ENCODE results near the gene CDH24. TPM values are rescaled to one million over a fixed set of nuclear protein-coding genes. Genes with fewer than 3 reads are reported as not detected.

The CDH24 gene
- total RNA-seq, 4 donors from 2014 or later: 3.0 to 4.9 (median 3.9) TPM

DNA sequence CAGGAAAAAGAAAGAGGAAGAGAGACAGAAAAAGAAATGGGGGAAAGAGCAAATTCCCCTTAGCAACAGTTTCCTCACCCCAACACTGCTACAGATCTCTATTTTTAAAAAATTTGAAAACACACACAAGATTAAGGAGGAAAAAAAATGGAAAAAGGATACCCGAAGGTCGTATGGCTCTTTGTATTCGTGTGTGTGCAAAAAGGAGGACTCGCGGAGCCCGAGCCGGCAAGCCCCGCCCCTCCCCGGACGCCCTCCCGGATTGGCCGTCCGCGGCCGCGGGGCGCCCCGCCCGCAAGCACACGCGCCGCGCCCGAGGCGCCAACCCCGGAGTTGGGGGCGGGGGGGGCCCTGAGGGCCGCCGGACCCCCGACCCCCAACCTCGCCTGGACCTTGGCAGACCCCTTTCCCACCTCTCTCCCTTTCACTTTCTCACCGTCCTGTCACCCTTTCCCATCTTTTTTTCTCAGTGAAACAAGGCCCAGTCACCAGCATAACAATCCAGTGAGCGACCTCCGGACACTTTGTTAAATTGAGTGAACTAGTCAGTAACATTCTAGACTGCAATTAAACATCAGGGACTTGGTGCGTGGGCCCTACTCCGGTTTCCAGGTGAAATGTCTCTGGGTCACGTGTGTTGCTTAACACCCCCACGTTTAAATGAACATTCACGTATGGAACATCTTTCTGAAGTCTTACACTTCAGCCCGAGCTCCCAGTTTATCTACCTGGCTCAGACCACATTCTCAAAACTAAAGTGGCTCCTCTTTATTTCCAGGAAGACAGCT is 47.2 kb downstream of the CDH24 start, which contains the start of gene C14orf93:
TSS of gene C14orf93 (minus strand) at position 205 of the 788 bp plus-strand sequence. CDS start 11,120 bp downstream, outside the sequence.
- no peak for TF ChIP-seq POLR2A (IDR thresholded peaks at IDR 0.05)
- TF ChIP-seq, protein P1, sequence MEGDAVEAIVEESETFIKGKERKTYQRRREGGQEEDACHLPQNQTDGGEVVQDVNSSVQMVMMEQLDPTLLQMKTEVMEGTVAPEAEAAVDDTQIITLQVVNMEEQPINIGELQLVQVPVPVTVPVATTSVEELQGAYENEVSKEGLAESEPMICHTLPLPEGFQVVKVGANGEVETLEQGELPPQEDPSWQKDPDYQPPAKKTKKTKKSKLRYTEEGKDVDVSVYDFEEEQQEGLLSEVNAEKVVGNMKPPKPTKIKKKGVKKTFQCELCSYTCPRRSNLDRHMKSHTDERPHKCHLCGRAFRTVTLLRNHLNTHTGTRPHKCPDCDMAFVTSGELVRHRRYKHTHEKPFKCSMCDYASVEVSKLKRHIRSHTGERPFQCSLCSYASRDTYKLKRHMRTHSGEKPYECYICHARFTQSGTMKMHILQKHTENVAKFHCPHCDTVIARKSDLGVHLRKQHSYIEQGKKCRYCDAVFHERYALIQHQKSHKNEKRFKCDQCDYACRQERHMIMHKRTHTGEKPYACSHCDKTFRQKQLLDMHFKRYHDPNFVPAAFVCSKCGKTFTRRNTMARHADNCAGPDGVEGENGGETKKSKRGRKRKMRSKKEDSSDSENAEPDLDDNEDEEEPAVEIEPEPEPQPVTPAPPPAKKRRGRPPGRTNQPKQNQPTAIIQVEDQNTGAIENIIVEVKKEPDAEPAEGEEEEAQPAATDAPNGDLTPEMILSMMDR (IDR thresholded peaks at IDR 0.05): no peak
- WGBS, 2 donors: 1 to 2% methylated on average over 40 of the region's 40 CpGs
- intact Hi-C loops (cut with DNase I; ENCODE audit: low total_unique reads): no loop called here
- peak within 1 kb of the TSS; percentile 28 for H3K4me3 ChIP-seq (ENCODE audit: low read depth, poor library complexity, severe bottlenecking)
- DNase-seq (ENCODE audit: low spot score in 2 of 2): peak; percentile 71 to 97

DNA sequence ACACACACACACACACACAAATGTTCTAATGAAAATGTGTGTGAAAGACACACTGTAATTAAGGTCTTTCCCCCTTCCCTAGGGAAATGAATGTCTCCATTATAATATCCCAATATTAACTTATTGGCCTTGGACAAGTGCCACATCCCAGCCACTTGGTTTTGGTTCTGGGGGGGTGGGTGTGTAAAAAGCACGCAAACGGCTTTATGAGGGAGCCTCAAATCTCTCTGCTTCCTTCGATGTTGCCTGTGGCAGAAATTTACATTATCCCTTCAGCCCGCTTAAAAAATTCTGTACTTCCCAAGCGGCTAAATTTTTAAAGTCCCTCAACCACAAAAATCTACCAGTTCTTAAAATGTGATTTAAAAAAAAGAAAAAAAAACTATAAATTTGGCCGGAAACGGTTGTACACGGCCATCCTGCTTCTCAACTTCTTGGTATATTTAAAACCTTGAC is 47.8 kb downstream of the CDH24 start:
- H3K4me3 ChIP-seq (ENCODE audit: low read depth, poor library complexity, severe bottlenecking): peak overlapping the region; percentile 28
- TF ChIP-seq, protein P1 (IDR thresholded peaks at IDR 0.05): no peak
- no peak for TF ChIP-seq POLR2A (IDR thresholded peaks at IDR 0.05)
- peak in 1 of 2 donors; percentile 23 for DNase-seq (ENCODE audit: low spot score in 2 of 2)
- intact Hi-C loops (cut with DNase I; ENCODE audit: low total_unique reads): no loop called here
- WGBS, 2 donors: 4 to 5% methylated on average over 8 of the region's 8 CpGs

DNA sequence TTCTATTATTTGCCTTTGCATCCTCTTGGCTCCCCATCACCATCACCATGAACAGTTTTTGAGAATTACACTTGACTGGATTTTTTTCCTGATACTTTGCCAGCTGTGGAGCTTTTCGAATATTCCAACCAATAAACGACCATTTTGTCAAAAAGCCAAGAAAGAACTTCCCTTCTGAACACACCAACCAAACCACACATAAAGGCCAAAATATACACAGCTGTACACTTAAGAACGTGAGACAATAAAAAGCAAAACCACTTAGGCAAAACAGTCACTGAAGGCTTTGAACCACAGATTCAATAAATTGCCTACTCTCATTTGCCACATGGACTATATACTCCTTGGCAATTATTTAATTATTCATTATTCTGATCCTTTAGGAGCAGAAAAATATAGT is 48.5 kb downstream of the CDH24 start:
- H3K4me3 ChIP-seq (ENCODE audit: low read depth, poor library complexity, severe bottlenecking): no peak overlapping the region
- intact Hi-C loops (cut with DNase I; ENCODE audit: low total_unique reads): no loop called here
- TF ChIP-seq POLR2A (IDR thresholded peaks at IDR 0.05): no peak
- TF ChIP-seq, protein P1 (IDR thresholded peaks at IDR 0.05): no peak
- WGBS, 2 donors: 24 to 25% methylated on average over 3 of the region's 3 CpGs
- DNase-seq (ENCODE audit: low spot score in 2 of 2): no peak

DNA sequence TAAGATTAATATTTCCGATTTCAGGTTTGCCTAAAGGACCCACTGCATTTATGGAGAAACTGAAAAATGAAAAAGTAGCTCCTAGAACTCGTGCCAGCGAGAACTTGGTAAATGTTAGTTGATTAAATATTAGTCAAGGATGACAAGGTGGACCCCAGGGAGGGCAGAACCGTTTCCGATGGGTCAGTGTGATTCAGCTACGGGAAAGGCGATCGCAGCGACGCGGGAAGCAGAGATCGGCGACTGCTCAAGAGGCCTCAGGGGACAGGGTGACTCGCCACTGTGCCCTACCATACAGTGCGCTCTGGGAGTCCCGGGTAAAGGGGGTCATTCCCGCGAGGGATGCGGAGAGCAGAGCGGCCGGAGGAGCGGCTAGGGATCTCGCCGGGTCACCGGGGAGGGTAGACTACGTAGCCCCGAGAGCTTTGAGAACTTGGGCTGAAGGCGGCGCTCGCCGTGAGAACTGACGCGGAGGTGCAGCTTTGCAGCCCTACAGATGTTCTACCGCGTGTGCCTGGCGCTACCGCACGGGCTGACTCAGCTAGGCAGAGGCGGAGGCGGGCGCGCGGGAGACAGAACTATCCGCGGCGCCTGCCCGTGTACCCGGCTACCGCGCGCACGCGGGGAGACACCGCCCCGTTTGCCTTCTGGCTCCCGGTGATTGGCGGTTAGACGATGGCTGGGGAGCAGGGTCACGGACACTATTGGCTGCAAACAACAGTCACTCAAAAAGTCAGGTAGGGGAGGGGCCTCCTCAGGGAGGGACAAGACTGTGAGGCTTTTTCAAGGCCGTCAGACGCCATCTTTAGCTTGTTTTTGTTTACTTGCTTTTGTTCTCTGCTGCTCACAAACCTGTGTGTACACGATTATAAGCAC is 50.5 kb downstream of the CDH24 start:
- TF ChIP-seq, protein P1 (IDR thresholded peaks at IDR 0.05): peak in 1 of 3 donors; percentile 33
- no peak for TF ChIP-seq POLR2A (IDR thresholded peaks at IDR 0.05)
- intact Hi-C loops (cut with DNase I; ENCODE audit: low total_unique reads): no loop called here
- peak; percentile 97 to 99 for DNase-seq (ENCODE audit: low spot score in 2 of 2)
- WGBS, 2 donors: 1% methylated on average over 62 of the region's 62 CpGs
- H3K4me3 ChIP-seq (ENCODE audit: low read depth, poor library complexity, severe bottlenecking): peak overlapping the region; percentile 35

DNA sequence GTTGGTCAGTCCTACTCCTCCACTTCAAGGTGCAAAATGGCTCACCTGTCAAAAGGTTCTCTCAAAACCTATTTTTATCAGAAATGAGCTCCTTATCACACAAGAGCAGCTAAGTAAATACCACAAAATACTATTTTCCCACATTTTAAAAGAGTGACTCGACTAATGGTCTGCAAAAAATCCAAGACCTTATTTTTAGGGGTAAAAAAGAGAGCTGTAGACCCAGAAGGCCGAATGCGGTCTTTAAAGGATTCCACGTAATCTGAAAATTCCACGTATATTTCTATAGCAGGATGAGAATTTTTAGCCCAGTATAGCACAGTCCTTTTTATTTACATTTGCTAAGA is 51.2 kb downstream of the CDH24 start:
- WGBS, 2 donors: 69 to 71% methylated on average over 5 of the region's 5 CpGs

More for the DNA sequence above, 51.2 kb downstream of the CDH24 start:
- TF ChIP-seq, protein P1 (IDR thresholded peaks at IDR 0.05): no peak
- TF ChIP-seq POLR2A (IDR thresholded peaks at IDR 0.05): no peak
- intact Hi-C loops (cut with DNase I; ENCODE audit: low total_unique reads): no loop called here
- no peak overlapping the region for H3K4me3 ChIP-seq (ENCODE audit: low read depth, poor library complexity, severe bottlenecking)
- peak in 1 of 2 donors; percentile 14 for DNase-seq (ENCODE audit: low spot score in 2 of 2)

Measured in lower leg skin (tissue), 4 donors.